Measurements from ENCODE around the gene CAMTA1.

- TF ChIP-seq, protein P1, sequence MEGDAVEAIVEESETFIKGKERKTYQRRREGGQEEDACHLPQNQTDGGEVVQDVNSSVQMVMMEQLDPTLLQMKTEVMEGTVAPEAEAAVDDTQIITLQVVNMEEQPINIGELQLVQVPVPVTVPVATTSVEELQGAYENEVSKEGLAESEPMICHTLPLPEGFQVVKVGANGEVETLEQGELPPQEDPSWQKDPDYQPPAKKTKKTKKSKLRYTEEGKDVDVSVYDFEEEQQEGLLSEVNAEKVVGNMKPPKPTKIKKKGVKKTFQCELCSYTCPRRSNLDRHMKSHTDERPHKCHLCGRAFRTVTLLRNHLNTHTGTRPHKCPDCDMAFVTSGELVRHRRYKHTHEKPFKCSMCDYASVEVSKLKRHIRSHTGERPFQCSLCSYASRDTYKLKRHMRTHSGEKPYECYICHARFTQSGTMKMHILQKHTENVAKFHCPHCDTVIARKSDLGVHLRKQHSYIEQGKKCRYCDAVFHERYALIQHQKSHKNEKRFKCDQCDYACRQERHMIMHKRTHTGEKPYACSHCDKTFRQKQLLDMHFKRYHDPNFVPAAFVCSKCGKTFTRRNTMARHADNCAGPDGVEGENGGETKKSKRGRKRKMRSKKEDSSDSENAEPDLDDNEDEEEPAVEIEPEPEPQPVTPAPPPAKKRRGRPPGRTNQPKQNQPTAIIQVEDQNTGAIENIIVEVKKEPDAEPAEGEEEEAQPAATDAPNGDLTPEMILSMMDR (IDR thresholded peaks at IDR 0.05): no peak
- TF ChIP-seq EZH2 (IDR thresholded peaks at IDR 0.05) (no peak), EZH2phosphoT487 (IDR thresholded peaks at IDR 0.05) (no peak)
Measured at GRCh38 chr1:7339014-7339413, 553.8 kb downstream of the CAMTA1 start.

Data from neural progenitor cell (in vitro differentiated cells).